ENCODE measurements around the gene MITF. TPM values are rescaled to one million over a fixed set of nuclear protein-coding genes. Genes with fewer than 3 reads are reported as not detected.

MITF gene
- total RNA-seq, 1 experiment from 2014 or later = 4.3 TPM

DNA sequence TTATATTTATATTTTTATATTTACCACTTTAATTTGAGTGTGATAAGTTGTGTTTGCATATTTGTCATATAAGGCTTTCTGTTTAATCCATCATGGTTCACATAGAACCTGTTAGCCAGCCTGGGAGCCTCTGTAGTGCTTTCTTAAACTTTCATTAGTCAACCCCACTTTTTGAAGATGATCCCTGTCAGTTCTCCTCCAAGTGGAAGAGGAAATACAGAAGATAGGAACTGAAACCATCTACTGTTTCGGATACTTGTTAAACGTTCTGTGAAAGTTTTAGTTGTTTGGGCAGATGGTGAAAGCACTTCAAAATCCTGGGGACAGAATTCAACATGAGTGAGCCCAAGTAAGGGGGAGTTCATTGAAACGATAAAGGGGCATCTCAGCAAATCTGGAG is 255.7 kb downstream of the MITF start:
- Mint-ChIP-seq H3K4me1 (ENCODE audit: low read depth, unreplicated experiment) (no peaks in the 10 kb centered on the region), H3K27ac (ENCODE audit: unreplicated experiment) (no peak overlapping the region), H3K9me3 (ENCODE audit: unreplicated experiment) (no peaks in the 10 kb centered on the region), H3K4me3 (ENCODE audit: unreplicated experiment) (no peak overlapping the region), H3K27me3 (ENCODE audit: insufficient read depth, unreplicated experiment) (peaks cover 10% of the 10 kb centered on the region), H3K36me3 (ENCODE audit: insufficient read depth, unreplicated experiment) (no peaks in the 10 kb centered on the region)
- TF ChIP-seq, protein P1, sequence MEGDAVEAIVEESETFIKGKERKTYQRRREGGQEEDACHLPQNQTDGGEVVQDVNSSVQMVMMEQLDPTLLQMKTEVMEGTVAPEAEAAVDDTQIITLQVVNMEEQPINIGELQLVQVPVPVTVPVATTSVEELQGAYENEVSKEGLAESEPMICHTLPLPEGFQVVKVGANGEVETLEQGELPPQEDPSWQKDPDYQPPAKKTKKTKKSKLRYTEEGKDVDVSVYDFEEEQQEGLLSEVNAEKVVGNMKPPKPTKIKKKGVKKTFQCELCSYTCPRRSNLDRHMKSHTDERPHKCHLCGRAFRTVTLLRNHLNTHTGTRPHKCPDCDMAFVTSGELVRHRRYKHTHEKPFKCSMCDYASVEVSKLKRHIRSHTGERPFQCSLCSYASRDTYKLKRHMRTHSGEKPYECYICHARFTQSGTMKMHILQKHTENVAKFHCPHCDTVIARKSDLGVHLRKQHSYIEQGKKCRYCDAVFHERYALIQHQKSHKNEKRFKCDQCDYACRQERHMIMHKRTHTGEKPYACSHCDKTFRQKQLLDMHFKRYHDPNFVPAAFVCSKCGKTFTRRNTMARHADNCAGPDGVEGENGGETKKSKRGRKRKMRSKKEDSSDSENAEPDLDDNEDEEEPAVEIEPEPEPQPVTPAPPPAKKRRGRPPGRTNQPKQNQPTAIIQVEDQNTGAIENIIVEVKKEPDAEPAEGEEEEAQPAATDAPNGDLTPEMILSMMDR (IDR thresholded peaks at IDR 0.05; ENCODE audit: insufficient read depth in 1 of 2, low read depth in 1 of 2, low read length in 1 of 2, severe bottlenecking in 1 of 2, unreplicated experiment in 1 of 2) = no peak
- Histone ChIP-seq H3K9me3 (no peaks in the 10 kb centered on the region), H3K4me1 (no peaks in the 10 kb centered on the region), H3K27me3 (replicated peaks; ENCODE audit: control insufficient read depth, insufficient read depth, low read length) (no peaks in the 10 kb centered on the region), H3K36me3 (ENCODE audit: control insufficient read depth, insufficient read depth, low read length) (no peaks in the 10 kb centered on the region), H3K4me3 (ENCODE audit: low read depth, low read length) (no peak overlapping the region)
- no peak for DNase-seq
- BruUV-seq (replicated peaks) = no TSS peak
- ChIA-PET POLR2A (no interaction called here), CTCF (no interaction called here)
- intact Hi-C loops (cut with micrococcal nuclease; ENCODE audit: unreplicated experiment) = no loop called here

DNA sequence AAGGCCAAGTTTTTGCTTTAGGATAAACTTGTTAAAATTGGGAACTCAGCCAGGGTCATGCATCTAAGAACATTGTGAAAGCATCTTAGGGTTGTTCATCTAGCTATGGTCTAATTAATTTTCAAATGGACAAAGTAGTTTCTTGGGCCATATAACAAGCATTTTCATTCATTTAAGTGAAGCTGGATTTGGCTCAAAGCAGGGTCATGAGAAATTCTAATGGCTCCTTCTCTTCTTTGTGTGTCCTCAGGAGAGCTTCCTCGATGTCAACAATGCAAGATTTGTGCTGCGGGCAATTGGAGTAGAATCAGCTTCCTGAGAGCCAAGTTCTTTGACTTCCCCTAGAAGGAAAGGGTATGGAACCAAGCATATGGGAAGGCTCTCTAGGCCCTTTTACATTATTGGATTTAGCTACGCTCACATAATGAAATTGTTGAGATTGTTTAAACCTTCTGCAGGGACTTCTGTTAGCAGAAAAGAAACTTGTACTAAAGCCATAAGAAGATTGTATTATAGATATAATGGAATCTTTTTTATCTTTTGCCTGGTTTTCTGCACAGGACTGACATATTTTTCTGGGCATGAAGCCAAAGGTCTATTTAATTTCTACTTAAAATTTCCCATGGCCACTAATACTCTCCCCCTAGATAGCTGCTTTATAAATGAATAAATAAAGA is 258.5 kb downstream of the MITF start:
- Mint-ChIP-seq H3K27me3 (ENCODE audit: insufficient read depth, unreplicated experiment) (peaks cover 12% of the 10 kb centered on the region), H3K4me3 (ENCODE audit: unreplicated experiment) (no peak overlapping the region), H3K4me1 (ENCODE audit: low read depth, unreplicated experiment) (no peaks in the 10 kb centered on the region), H3K27ac (ENCODE audit: unreplicated experiment) (no peak overlapping the region), H3K9me3 (ENCODE audit: unreplicated experiment) (no peaks in the 10 kb centered on the region), H3K36me3 (ENCODE audit: insufficient read depth, unreplicated experiment) (no peaks in the 10 kb centered on the region)
- no peak for DNase-seq
- H3K36me3 ChIP-seq (ENCODE audit: control insufficient read depth, insufficient read depth, low read length) = no peaks in the 10 kb centered on the region
- H3K4me3 ChIP-seq (ENCODE audit: low read depth, low read length) = no peak overlapping the region
- no peaks in the 10 kb centered on the region for H3K4me1 ChIP-seq
- no peaks in the 10 kb centered on the region for H3K27me3 ChIP-seq (replicated peaks; ENCODE audit: control insufficient read depth, insufficient read depth, low read length)
- no TSS peak for BruUV-seq (replicated peaks)
- TF ChIP-seq, protein P1 (IDR thresholded peaks at IDR 0.05; ENCODE audit: insufficient read depth in 1 of 2, low read depth in 1 of 2, low read length in 1 of 2, severe bottlenecking in 1 of 2, unreplicated experiment in 1 of 2) = no peak
- intact Hi-C loops (cut with micrococcal nuclease; ENCODE audit: unreplicated experiment) = no loop called here
- CTCF ChIA-PET = no interaction called here
- H3K9me3 ChIP-seq = 0 out of 2 replicates have a peak, but pooled peaks cover under 1% of the 10 kb centered on the region
- POLR2A ChIA-PET = no interaction called here

DNA sequence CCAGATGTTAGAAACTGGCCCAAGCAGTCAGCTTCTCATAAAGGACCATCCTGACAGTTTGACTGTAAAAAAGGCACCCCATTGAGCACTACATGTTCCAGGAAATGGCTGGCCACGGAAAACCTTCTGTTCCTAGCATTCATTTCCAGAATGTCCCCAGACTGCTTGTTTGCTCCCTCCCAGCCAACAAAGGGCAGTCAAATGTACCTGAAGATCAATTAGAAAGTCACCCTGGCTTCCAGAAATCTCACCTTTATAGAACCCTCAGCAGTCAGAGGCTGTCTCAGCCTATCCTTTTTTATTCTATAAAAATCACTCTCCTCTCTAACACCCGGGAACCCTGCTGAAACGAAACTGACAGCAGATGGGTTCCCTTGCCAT is 259.5 kb downstream of the MITF start:
- Mint-ChIP-seq H3K27me3 (ENCODE audit: insufficient read depth, unreplicated experiment) (peaks cover 12% of the 10 kb centered on the region), H3K27ac (ENCODE audit: unreplicated experiment) (no peak overlapping the region), H3K9me3 (ENCODE audit: unreplicated experiment) (no peaks in the 10 kb centered on the region), H3K36me3 (ENCODE audit: insufficient read depth, unreplicated experiment) (no peaks in the 10 kb centered on the region), H3K4me3 (ENCODE audit: unreplicated experiment) (no peak overlapping the region), H3K4me1 (ENCODE audit: low read depth, unreplicated experiment) (no peaks in the 10 kb centered on the region)
- TF ChIP-seq, protein P1 (IDR thresholded peaks at IDR 0.05; ENCODE audit: insufficient read depth in 1 of 2, low read depth in 1 of 2, low read length in 1 of 2, severe bottlenecking in 1 of 2, unreplicated experiment in 1 of 2) = no peak
- intact Hi-C loops (cut with micrococcal nuclease; ENCODE audit: unreplicated experiment) = no loop called here
- Histone ChIP-seq H3K9me3 (0 out of 2 replicates have a peak, but pooled peaks cover 4% of the 10 kb centered on the region), H3K4me1 (no peaks in the 10 kb centered on the region), H3K27me3 (replicated peaks; ENCODE audit: control insufficient read depth, insufficient read depth, low read length) (no peaks in the 10 kb centered on the region), H3K4me3 (ENCODE audit: low read depth, low read length) (no peak overlapping the region), H3K36me3 (ENCODE audit: control insufficient read depth, insufficient read depth, low read length) (no peaks in the 10 kb centered on the region)
- no TSS peak for BruUV-seq (replicated peaks)
- CTCF ChIA-PET = no interaction called here
- no peak for DNase-seq
- POLR2A ChIA-PET = no interaction called here

All from Caco-2 (cell line).